Left cardiac atrium (tissue), 4 donors: Measurements from ENCODE around the gene DNASE1L1. TPM values are rescaled to one million over a fixed set of nuclear protein-coding genes. Genes with fewer than 3 reads are reported as not detected.
"Not testable (repeated sequence)": the region's sequence is repeated elsewhere in the genome, so short reads cannot be mapped to it uniquely, and the experiment has no call there.

Experiments used
- ATAC-seq, 2 donors: fragments of 200-7000 bp; cut with Tn5 transposase; one replicate each; pipeline ENCODE4 v1.9.1; 2020; ENCODE audit warnings: mild to moderate bottlenecking in 2 of 2, moderate library complexity in 2 of 2
- DNase-seq: peaks from one replicate; pipeline ENCODE4 v3.0.0-alpha.2; 2020
- intact Hi-C, 2 donors: fragments of 100-400 bp; cut with DNase I; formaldehyde crosslinking; loops; one replicate each; pipeline versions ENCODE4 v1.14.1 to v1.15.1; 2022 to 2023
- total RNA-seq, 2 donors: library from RNA; stranded (reverse); fragmentation: NEBNext Ultra II Directional; extraction: Animal tissue kit (Norgen Biotek cat#: 25700); gene quantifications; one replicate each; pipeline ENCODE4 v1.2.1, GENCODE V29; 2021
- donor health status: DM: no; HTN: yes; CAD: no.
- donor health status: DM: no; HTN: yes; CAD: no; lungs with severe emphysema.
- donor health status: DM: yes; HTN: yes; CAD: no.
- donor health status: Dilated cardiomyopathy.

The DNASE1L1 gene
- total RNA-seq, 2 donors from 2014 or later: 41.9 to 42.8 TPM

GRCh38 chrX:154417157-154417556 is 8.1 kb upstream of the DNASE1L1 start:
- ATAC-seq: no peak
- no peak for DNase-seq
- intact Hi-C loops: no loop called here

GRCh38 chrX:154413142-154413541 is 4.1 kb upstream of the DNASE1L1 start:
- DNase-seq (no peak), ATAC-seq (no peak)
- intact Hi-C loops: no loop called here

DNA sequence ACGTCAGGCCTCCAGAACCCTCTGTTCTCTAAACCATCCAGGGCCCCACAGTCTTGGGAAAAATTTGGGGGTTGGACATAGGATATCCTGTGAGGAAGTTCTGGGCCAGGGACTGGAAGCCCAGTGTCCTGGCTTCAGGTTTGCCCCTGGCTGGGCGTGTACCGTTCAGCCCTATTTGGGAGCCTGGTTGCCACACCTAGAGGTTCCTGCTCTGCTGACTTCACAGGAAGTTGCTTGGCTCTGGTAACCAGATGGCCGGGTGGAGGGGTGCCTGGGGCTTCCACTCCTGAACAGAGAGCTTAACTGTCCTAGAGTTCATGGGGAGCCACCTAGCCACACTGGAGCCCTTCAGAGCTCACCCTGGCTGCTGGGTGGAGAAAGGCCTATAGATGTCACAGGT is 3.4 kb upstream of the DNASE1L1 start:
- intact Hi-C loops: no loop called here
- ATAC-seq: peak; percentile 5 to 13
- peak; percentile 60 for DNase-seq

DNA sequence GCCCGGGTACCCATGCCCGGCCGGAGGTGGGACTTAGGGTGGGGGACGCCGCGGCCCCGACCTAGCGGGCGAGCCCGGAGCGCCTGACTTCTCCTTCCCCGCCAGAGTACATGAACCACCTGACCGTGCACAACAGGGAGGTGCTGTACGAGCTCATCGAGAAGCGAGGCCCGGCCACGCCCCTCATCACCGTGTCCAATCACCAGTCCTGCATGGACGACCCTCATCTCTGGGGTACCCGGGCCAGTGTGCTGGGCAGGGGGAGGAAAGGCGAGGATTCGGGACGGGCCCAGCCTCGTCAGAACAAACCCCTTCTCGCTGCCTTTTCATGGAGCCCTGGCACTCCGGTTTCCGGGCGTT is 2.9 kb upstream of the DNASE1L1 start:
- intact Hi-C loops: no loop called here
- ATAC-seq: peak; percentile 79 to 85
- DNase-seq: peak; percentile 77

DNA sequence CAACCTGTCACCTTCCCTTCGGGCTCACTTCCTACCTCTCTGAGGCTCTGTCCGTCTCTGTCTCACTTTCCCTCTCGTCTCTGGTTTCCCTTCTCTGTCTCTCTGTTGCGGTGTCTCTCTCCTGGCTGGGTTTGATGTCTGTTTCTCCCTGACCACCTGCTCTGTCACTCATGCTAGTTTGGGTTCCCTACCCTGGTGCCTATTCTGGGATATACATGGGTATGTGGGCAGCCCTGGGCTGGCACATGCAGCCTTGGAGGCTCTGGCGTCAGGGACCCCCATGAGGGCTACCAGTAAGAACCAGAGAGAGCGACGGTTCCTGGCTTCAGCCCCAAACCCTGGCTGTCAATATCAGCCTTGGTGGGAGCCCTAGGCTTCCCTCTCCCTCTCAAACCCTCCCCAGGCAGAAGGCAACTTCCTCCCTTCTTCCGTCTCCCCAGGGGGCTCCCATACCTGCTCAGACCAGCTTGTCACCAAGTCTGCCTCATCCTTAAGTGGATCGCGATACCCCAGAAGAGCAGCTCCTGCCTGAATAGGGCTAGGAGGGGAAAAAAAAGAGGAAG is 314 bp downstream of the DNASE1L1 start:
- intact Hi-C loops: no loop called here
- no peak for ATAC-seq
- DNase-seq: no peak

GRCh38 chrX:154404625-154405192 is 4.3 kb downstream of the DNASE1L1 start:
- DNase-seq: no peak
- intact Hi-C loops: no loop called here
- no peak for ATAC-seq

DNA sequence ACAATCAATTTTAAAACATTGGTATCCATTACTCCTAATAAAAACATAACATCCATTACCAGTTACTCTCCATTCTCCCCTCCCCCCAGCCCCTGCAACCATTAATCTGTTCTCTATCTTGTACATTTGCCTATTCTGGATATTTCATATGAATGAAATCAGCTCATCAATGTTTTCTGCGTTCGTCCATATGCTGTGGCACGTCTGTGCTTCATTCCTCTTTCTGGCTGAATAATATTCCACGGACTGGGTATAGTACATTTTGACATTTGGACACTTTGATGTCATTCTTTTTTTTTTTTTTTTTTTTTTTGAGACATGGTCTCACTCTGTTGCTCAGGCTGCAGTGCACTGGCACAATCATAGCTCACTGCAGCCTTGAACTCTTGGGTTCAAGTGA is 5.2 kb downstream of the DNASE1L1 start:
- no peak for DNase-seq
- ATAC-seq: no peak
- intact Hi-C loops: no loop called here

GRCh38 chrX:154403192-154403591 is 5.9 kb downstream of the DNASE1L1 start:
- ATAC-seq (no peak), DNase-seq (no peak)
- intact Hi-C loops: no loop called here

- DNase-seq (no peak), ATAC-seq (no peak)
- intact Hi-C loops: no loop called here
Measured at GRCh38 chrX:154402622-154403127, 6.4 kb downstream of the DNASE1L1 start.

- ATAC-seq (no peak), DNase-seq (no peak)
- intact Hi-C loops: no loop called here
Measured at GRCh38 chrX:154401918-154402621, 7.0 kb downstream of the DNASE1L1 start.

DNA sequence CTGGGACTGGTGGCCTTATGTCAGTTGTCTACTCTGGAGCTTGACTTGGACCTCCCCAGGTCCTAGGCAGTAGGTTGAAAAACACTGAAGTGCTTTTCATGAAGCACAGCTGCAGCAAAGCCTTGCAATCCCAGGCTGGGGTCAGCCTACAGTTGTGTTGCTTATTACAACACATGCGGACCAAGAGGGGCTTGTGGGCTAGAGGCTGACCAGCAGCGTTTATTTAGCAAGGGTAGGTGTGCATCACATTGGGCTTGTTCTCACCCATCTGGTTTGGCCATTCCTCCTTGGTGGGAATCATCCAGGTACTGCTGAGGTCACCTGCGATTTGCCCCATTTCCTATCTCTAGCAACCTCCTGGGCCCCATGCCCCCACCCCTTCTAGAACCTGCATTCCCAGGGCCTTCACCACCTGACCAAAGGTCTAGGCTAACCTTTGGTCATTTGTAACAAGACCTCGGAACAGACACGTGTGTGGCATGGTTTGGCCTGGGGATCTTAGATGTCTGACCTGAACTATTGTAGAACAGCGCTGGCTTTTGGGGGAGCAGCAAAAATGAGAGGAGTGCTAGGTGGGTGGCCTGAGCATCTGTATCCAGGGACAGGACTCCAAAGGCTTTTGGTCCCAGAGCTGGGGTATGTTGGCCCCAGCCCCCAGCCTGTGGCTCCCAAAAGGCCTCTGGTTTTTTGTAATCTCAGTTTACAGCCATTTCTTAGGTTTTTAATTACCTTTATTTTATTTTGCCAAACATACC is 7.8 kb downstream of the DNASE1L1 start:
- intact Hi-C loops: no loop called here
- no peak for ATAC-seq
- no peak for DNase-seq

DNA sequence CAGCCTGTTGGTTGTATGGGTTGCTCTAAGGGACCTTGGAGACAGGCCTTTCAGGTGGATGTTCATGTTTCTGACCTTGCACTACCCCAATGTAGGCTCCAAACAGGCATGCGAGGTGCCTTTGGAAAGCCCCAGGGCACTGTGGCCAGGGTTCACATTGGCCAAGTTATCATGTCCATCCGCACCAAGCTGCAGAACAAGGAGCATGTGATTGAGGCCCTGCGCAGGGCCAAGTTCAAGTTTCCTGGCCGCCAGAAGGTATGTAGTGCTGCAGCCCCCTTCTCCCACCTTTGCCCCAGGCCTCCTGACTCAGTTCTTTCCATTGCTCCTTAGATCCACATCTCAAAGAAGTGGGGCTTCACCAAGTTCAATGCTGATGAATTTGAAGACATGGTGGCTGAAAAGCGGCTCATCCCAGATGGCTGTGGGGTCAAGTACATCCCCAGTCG is 8.7 kb downstream of the DNASE1L1 start:
- intact Hi-C loops, ATAC-seq, DNase-seq: not testable (repeated sequence)

DNA sequence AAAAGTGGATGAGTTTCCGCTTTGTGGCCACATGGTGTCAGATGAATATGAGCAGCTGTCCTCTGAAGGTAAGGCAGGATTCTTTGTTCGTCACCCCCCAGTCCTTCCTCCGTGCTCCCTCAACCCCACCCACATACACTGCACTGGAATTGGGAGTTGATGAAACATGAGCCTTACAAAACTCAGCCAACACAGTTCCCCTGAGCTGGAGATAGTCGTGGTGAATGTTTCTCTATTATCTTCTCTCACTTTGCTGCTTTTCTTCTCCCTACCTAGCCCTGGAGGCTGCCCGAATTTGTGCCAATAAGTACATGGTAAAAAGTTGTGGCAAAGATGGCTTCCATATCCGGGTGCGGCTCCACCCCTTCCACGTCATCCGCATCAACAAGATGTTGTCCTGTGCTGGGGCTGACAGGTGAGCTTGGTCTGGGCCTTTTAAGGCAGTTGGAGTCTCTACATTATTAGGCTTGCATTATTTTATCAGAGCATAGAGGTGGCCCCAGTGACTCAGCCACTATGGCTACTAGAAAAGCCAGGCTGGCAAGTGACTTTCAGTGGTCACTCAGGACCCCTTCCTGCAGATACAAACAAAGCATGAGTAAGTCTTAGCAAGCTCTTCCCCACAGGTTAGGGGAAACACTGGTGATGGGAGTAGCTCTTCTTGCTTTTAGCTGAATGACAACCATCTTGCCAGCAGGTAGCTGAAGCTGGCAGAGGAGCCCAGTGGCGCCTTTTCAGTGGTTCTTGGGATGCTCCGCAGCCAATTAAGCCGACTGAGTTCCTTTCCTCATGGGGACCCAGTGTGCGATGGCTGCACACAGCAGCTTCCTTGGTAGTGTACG is 9.3 kb downstream of the DNASE1L1 start:
- intact Hi-C loops: no loop called here
- ATAC-seq: no peak
- DNase-seq: no peak

GRCh38 chrX:154398668-154399526 is 10.2 kb downstream of the DNASE1L1 start:
- ATAC-seq (peak; percentile 57 to 62), DNase-seq (peak; percentile 87)
- intact Hi-C loops: no loop called here

GRCh38 chrX:154397888-154398667 is 11.0 kb downstream of the DNASE1L1 start, which contains the start of gene RPL10:
Gene RPL10, plus strand, starts transcription at chrX:154398377. Its CDS starts 143 bp downstream, at chrX:154398520.
- intact Hi-C loops: no loop called here

DNA sequence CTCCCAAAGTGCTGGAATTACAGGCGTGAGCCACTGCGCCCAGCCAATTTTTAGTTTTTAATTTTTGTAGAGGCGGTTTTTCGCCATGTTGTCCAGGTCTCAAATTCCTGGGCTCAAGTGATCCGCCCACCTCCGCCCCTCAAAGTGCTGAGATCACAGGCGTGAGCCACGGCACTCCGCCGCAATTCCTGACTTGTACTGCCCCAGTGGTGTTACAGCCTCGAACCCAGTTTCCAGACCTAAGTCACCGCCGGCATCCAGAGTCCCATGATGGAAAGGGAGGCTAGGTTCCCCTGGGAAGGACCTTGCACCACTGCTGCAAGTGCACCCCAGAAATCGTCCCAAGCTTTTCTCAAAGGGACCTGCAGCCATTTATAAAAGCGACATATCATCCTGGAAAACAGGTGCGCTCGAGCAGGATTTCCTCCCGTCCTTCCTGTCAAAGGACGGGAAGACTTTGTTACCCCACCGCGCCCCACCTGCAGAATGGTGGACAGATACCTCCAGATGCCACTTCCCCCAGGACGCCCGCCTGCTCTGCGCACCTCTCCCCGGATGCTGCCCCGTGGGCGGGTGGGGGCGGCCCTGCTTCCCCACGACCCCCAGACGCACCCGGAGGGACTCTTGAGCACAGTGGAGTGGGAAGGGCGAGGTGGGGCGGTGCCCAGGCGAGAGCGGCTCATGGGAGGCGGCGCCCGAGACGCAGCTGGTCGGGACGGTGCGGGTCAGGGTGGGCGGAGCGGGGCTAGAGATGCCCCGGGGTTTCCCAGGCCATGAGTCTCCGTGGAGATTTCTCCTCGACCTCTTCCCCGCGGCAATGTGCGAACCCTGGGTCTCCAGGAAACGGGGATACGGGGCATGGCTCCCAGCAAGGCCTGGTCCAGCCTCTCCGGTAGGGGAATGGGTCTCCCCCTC is 11.8 kb downstream of the DNASE1L1 start:
- intact Hi-C loops: no loop called here
- ATAC-seq (peak; percentile 79 to 91), DNase-seq (peak; percentile 85)

More at GRCh38 chrX:154397888-154398667, 11.0 kb downstream of the DNASE1L1 start, which contains the start of gene RPL10:
- DNase-seq (peak; percentile 95), ATAC-seq (peak; percentile 91 to 92)
